SK-N-SH (cell line): ENCODE data around the gene ITGA1. TPM values are rescaled to one million over a fixed set of nuclear protein-coding genes. Genes with fewer than 3 reads are reported as not detected.

Experiments used
- CTCF ChIA-PET: fragments of 300-600, 350-600 bp; formaldehyde crosslinking; extraction: SDS; loops from one replicate; lab custom pipeline; 2021; lab: Yijun Ruan, JAX
- POLR2A ChIA-PET: fragments of 350-600 bp; sonication (Branson Sonifier 250); formaldehyde crosslinking; extraction: SDS; loops from one replicate; lab custom pipeline; 2020; ENCODE audit warnings: antibody characterized with exemption, inconsistent platforms; lab: Yijun Ruan, JAX
- DNase-seq: peaks from one replicate; pipeline ENCODE4 v3.0.0; 2012
- H2AFZ ChIP-seq: fragments of 200-600 bp; sonication (generic); 2 replicates; pipeline ENCODE4 v1.8.1; 2016; ENCODE audit warnings: antibody characterized with exemption, mild to moderate bottlenecking, low read depth
- H3F3A ChIP-seq: fragments of 200-600 bp; sonication (generic); replicated peaks from 2 replicates; pipeline ENCODE3; 2016; ENCODE audit warnings: antibody characterized with exemption, mild to moderate bottlenecking; ENCODE audit not compliant: insufficient read depth
- H3K27ac ChIP-seq, 2 experiments: fragments of 200-500 bp in 1 of 2; fragments of 200-600 bp in 1 of 2; sonication (Bioruptor generic) in 1 of 2; sonication (generic), shearing (Covaris generic) in 1 of 2; 2 replicates each; pipeline versions ENCODE4 v1.5.1 to v1.6.1; 2014 to 2016; ENCODE audit warnings: low read depth in 2 of 2, inconsistent platforms in 1 of 2, low read length in 1 of 2, mild to moderate bottlenecking in 1 of 2, mixed read lengths in 1 of 2
- H3K27me3 ChIP-seq: fragments of 200-600 bp; sonication (generic), shearing (Covaris generic); 2 replicates; pipeline ENCODE4 v1.6.1; 2016; ENCODE audit warnings: mixed run types; ENCODE audit not compliant: insufficient read depth
- H3K36me3 ChIP-seq, 2 experiments: fragments of 200-500 bp in 1 of 2; fragments of 200-600 bp in 1 of 2; sonication (Bioruptor generic) in 1 of 2; sonication (generic) in 1 of 2; replicated peaks in 1 of 2; 2 replicates each; pipeline versions ENCODE3 to v1.5.1; 2014 to 2016; ENCODE audit warnings: low read length in 1 of 2, mild to moderate bottlenecking in 1 of 2; ENCODE audit not compliant: insufficient read depth in 2 of 2, control insufficient read depth in 1 of 2
- H3K4me1 ChIP-seq, 2 experiments: fragments of 200-500 bp in 1 of 2; fragments of 200-600 bp in 1 of 2; sonication (Bioruptor generic) in 1 of 2; sonication (generic), shearing (Covaris generic) in 1 of 2; 2 replicates each; pipeline versions ENCODE4 v1.5.1 to v1.6.1; 2014 to 2016; ENCODE audit warnings: low read depth in 1 of 2, low read length in 1 of 2, mixed run types in 1 of 2; ENCODE audit not compliant: insufficient read depth in 2 of 2, control insufficient read depth in 1 of 2
- H3K4me2 ChIP-seq: fragments of 200-600 bp; sonication (generic), shearing (Covaris generic); 2 replicates; pipeline ENCODE4 v1.6.1; 2017; ENCODE audit warnings: mixed run types
- H3K4me3 ChIP-seq, 2 experiments: fragments of 200-500 bp in 1 of 2; fragments of 200-600 bp in 1 of 2; sonication (Bioruptor generic) in 1 of 2; sonication (generic), shearing (Covaris generic) in 1 of 2; 2 replicates each; pipeline versions ENCODE4 v1.5.1 to v1.8.1; 2014 to 2016; ENCODE audit warnings: low read depth in 2 of 2, inconsistent platforms in 1 of 2, low read length in 1 of 2, mild to moderate bottlenecking in 1 of 2, mixed read lengths in 1 of 2, moderate library complexity in 1 of 2
- H3K79me2 ChIP-seq: fragments of 200-600 bp; sonication (generic); 2 replicates; pipeline ENCODE4 v1.8.1; 2017; ENCODE audit warnings: mild to moderate bottlenecking; ENCODE audit not compliant: insufficient read depth
- H3K9ac ChIP-seq: fragments of 200-600 bp; sonication (generic); 2 replicates; pipeline ENCODE4 v1.6.1; 2017; ENCODE audit warnings: mixed run types
- H3K9me2 ChIP-seq: fragments of 200-600 bp; sonication (generic); 2 replicates; pipeline ENCODE4 v1.6.1; 2017; ENCODE audit warnings: mixed run types
- H3K9me3 ChIP-seq: fragments of 200-600 bp; sonication (generic); 2 replicates; pipeline ENCODE4 v1.6.1; 2017; ENCODE audit warnings: mixed run types, mild to moderate bottlenecking, moderate library complexity
- H4K20me1 ChIP-seq: fragments of 200-600 bp; sonication (generic); 2 replicates; pipeline ENCODE4 v1.6.1; 2017; ENCODE audit warnings: mild to moderate bottlenecking, mixed run types; ENCODE audit not compliant: insufficient read depth
- CHD2 ChIP-seq: fragments of 150-350 bp; IDR thresholded peaks from 2 replicates; pipeline ENCODE4 v1.6.1; 2018; ENCODE audit warnings: low read length; ENCODE audit not compliant: partially characterized antibody
- FOSL2 ChIP-seq: IDR thresholded peaks from 2 replicates; pipeline ENCODE4 v1.4.0; 2012; ENCODE audit warnings: low read depth, mild to moderate bottlenecking, moderate library complexity, borderline replicate concordance
- GABPA ChIP-seq: IDR thresholded peaks from 2 replicates; pipeline ENCODE4 v1.4.0; 2012; ENCODE audit warnings: low read depth, mild to moderate bottlenecking
- JUND ChIP-seq: IDR thresholded peaks from 2 replicates; pipeline ENCODE4 v1.4.0; 2012
- MEF2A ChIP-seq: IDR thresholded peaks from 2 replicates; pipeline ENCODE4 v1.4.0; 2012; ENCODE audit warnings: low read depth, borderline replicate concordance
- MXI1 ChIP-seq: IDR thresholded peaks from 2 replicates; pipeline ENCODE4 v1.6.1; 2012; ENCODE audit warnings: mild to moderate bottlenecking, low read depth, low read length, improper control_type of control experiment
- NFIC ChIP-seq: IDR thresholded peaks from 2 replicates; pipeline ENCODE4 v1.4.0; 2012; ENCODE audit warnings: borderline replicate concordance
- NRF1 ChIP-seq: IDR thresholded peaks from 2 replicates; pipeline ENCODE4 v1.6.1; 2012; ENCODE audit warnings: low read depth, mild to moderate bottlenecking, low read length
- POLR2AphosphoS5 ChIP-seq: IDR thresholded peaks from 2 replicates; pipeline ENCODE4 v1.6.1; 2012; ENCODE audit warnings: low read depth, low read length
- RFX5 ChIP-seq: IDR thresholded peaks from 2 replicates; pipeline ENCODE4 v1.6.1; 2012; ENCODE audit warnings: mild to moderate bottlenecking, improper control_type of control experiment, low read length
- SMC3 ChIP-seq: IDR thresholded peaks from 2 replicates; pipeline ENCODE4 v1.6.1; 2012; ENCODE audit warnings: low read depth, low read length, improper control_type of control experiment
- TCF12 ChIP-seq: IDR thresholded peaks from 2 replicates; pipeline ENCODE4 v1.4.0; 2012
- whole genome bisulfite sequencing: methylation state at CpG from one replicate; pipeline ENCODE4 v1.1.6; 2017; ENCODE audit warnings: low lambda C conversion rate; 5-methylcytosine and 5-hydroxymethylcytosine counted together
- polyA plus RNA-seq, 3 experiments: library from polyadenylated mRNA; depleted of rRNA; stranded (reverse); fragments of >200 nt; gene quantifications; 2 replicates each; pipeline ENCODE4 v1.2.3, GENCODE V29; 2012
- TF ChIP-seq, protein P1 (sequence below): IDR thresholded peaks from 2 replicates; pipeline ENCODE4 v1.4.0; 2012; ENCODE audit warnings: low read depth, borderline replicate concordance
- TF ChIP-seq, protein P2 (sequence below): IDR thresholded peaks from 2 replicates; pipeline ENCODE4 v1.4.0; 2012; ENCODE audit warnings: low read depth
- TF ChIP-seq, protein P3 (sequence below): fragments of 200-600 bp; sonication (generic); IDR thresholded peaks from 2 replicates; pipeline ENCODE4 v1.6.1; 2017; ENCODE audit warnings: antibody characterized with exemption, mild to moderate bottlenecking, moderate library complexity
- TF ChIP-seq, protein P4 (sequence below): IDR thresholded peaks from 2 replicates; pipeline ENCODE4; 2012

Gene ITGA1
- polyA plus RNA-seq, 1 of the 3 experiments (the other 2 are of a cell fraction) = 7.7 TPM

DNA sequence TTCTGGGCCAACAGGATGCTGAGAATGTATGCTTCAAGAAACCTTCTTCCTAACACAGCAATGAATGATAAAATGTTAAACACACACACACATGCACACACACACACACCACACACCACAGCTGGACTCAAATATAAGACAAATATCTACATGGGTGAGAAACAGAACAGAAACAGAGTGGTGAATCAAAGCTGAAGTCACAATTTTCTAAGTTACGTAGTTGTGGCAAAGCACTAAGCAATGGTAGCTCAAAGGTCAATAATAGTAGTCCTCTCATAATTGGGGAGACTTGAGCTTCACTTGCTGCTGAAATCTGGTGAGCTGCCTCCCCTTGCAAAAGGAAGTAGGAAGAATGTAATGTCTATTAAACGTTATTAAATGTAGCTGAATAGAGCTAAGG is 33.7 kb upstream of the ITGA1 start:
- CTCF ChIA-PET = interaction anchor here (1.0 to 1.5 kb wide), 2 partner anchors 16 to 61 kb away, joined by 3 read pairs; no protein-coding TSS in a partner anchor
- Histone ChIP-seq H3K9ac (no peak overlapping the region), H4K20me1 (no peaks in the 10 kb centered on the region), H3K36me3 (no peaks in the 10 kb centered on the region), H3K27me3 (no peaks in the 10 kb centered on the region), H3K9me3 (no peaks in the 10 kb centered on the region), H3K4me1 (no peaks in the 10 kb centered on the region), H3K9me2 (no peaks in the 10 kb centered on the region), H3F3A (no peaks in the 10 kb centered on the region), H3K4me3 (no peak overlapping the region), H3K4me2 (no peak overlapping the region), H3K79me2 (no peaks in the 10 kb centered on the region), H3K27ac (no peak overlapping the region), H2AFZ (no peak overlapping the region)
- POLR2A ChIA-PET = no interaction called here
- no peak for DNase-seq
- TF ChIP-seq CHD2 (no peak), SMC3 (no peak)
- TF ChIP-seq, protein P1, sequence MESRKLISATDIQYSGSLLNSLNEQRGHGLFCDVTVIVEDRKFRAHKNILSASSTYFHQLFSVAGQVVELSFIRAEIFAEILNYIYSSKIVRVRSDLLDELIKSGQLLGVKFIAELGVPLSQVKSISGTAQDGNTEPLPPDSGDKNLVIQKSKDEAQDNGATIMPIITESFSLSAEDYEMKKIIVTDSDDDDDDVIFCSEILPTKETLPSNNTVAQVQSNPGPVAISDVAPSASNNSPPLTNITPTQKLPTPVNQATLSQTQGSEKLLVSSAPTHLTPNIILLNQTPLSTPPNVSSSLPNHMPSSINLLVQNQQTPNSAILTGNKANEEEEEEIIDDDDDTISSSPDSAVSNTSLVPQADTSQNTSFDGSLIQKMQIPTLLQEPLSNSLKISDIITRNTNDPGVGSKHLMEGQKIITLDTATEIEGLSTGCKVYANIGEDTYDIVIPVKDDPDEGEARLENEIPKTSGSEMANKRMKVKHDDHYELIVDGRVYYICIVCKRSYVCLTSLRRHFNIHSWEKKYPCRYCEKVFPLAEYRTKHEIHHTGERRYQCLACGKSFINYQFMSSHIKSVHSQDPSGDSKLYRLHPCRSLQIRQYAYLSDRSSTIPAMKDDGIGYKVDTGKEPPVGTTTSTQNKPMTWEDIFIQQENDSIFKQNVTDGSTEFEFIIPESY = no peak
- WGBS = 88% methylated on average over 2 of the region's 2 CpGs

DNA sequence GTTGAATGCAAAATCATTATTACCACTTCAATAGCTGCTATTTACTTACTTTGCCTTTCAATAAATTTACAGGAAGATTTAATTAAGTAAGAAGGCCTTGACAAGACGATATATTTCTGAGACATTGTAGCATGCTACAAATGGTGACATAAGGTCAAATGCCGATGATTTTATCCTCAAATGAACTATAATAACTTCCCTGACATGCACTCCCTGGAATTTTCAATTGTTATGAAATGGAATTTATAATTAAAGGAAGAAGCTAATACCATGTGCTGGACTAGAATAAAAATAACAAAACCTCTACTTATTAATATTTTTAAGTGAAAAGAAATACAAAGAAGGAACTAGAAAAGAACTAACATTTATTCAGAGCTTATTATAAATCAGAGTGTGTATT is 30.2 kb upstream of the ITGA1 start:
- TF ChIP-seq, protein P2, sequence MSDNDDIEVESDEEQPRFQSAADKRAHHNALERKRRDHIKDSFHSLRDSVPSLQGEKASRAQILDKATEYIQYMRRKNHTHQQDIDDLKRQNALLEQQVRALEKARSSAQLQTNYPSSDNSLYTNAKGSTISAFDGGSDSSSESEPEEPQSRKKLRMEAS = no peak
- TF ChIP-seq JUND = no peak
- no peak for TF ChIP-seq GABPA
- TF ChIP-seq MXI1 = no peak
- TF ChIP-seq POLR2AphosphoS5 = no peak
- TF ChIP-seq NFIC = no peak
- TF ChIP-seq FOSL2 = no peak
- no peak for TF ChIP-seq MEF2A
- no peak for TF ChIP-seq NRF1
- TF ChIP-seq, protein P3, sequence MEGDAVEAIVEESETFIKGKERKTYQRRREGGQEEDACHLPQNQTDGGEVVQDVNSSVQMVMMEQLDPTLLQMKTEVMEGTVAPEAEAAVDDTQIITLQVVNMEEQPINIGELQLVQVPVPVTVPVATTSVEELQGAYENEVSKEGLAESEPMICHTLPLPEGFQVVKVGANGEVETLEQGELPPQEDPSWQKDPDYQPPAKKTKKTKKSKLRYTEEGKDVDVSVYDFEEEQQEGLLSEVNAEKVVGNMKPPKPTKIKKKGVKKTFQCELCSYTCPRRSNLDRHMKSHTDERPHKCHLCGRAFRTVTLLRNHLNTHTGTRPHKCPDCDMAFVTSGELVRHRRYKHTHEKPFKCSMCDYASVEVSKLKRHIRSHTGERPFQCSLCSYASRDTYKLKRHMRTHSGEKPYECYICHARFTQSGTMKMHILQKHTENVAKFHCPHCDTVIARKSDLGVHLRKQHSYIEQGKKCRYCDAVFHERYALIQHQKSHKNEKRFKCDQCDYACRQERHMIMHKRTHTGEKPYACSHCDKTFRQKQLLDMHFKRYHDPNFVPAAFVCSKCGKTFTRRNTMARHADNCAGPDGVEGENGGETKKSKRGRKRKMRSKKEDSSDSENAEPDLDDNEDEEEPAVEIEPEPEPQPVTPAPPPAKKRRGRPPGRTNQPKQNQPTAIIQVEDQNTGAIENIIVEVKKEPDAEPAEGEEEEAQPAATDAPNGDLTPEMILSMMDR = no peak
- TF ChIP-seq, protein P4, sequence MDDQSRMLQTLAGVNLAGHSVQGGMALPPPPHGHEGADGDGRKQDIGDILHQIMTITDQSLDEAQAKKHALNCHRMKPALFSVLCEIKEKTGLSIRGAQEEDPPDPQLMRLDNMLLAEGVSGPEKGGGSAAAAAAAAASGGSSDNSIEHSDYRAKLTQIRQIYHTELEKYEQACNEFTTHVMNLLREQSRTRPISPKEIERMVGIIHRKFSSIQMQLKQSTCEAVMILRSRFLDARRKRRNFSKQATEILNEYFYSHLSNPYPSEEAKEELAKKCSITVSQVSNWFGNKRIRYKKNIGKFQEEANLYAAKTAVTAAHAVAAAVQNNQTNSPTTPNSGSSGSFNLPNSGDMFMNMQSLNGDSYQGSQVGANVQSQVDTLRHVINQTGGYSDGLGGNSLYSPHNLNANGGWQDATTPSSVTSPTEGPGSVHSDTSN = no peak
- no peak for TF ChIP-seq TCF12
- TF ChIP-seq RFX5 = no peak
- TF ChIP-seq, all 33 proteins: peak for 0
- Histone ChIP-seq H2AFZ (0 out of 2 replicates have a peak overlapping the region, but pooled peaks have one; percentile 27), H3K9ac (no peak overlapping the region), H3K36me3 (no peaks in the 10 kb centered on the region), H4K20me1 (no peaks in the 10 kb centered on the region), H3K27ac (no peak overlapping the region), H3K4me3 (no peak overlapping the region), H3K79me2 (no peaks in the 10 kb centered on the region), H3K9me2 (no peaks in the 10 kb centered on the region), H3K4me1 (no peaks in the 10 kb centered on the region), H3F3A (no peaks in the 10 kb centered on the region), H3K27me3 (no peaks in the 10 kb centered on the region), H3K4me2 (no peak overlapping the region), H3K9me3 (no peaks in the 10 kb centered on the region)
- WGBS = 73% methylated on average over 2 of the region's 2 CpGs
- DNase-seq = no peak
- CTCF ChIA-PET = no interaction called here
- POLR2A ChIA-PET = no interaction called here
